HG02588 (cell line): ENCODE measurements around the gene PRSS57.

Source experiments
- ATAC-seq: cut with Tn5 transposase; IDR thresholded peaks from one replicate; pipeline ENCODE4 v1.9.1; 2021; ENCODE audit warnings: mild to moderate bottlenecking, moderate library complexity; ENCODE audit not compliant: unreplicated experiment

PRSS57 gene

DNA sequence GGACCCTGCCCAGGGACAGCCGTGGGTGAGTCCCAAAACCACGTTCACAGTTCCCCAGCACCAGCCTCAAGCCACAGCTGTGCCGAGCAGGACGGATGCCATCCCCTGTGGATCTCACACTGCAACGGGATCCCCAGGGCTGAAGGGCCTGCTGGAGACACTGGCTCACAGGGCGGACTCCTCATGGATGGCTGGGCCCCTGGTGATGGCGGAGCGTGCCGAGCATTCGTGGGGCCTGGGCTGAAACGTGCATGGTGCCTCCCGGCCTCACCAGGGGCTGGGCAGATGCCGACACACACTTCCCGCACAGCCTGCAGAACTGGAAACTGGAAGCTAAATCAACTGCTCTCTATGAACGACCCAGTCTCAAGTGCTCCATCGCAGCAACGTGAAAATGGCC is 41.8 kb downstream of the PRSS57 start:
- ATAC-seq = no peak

DNA sequence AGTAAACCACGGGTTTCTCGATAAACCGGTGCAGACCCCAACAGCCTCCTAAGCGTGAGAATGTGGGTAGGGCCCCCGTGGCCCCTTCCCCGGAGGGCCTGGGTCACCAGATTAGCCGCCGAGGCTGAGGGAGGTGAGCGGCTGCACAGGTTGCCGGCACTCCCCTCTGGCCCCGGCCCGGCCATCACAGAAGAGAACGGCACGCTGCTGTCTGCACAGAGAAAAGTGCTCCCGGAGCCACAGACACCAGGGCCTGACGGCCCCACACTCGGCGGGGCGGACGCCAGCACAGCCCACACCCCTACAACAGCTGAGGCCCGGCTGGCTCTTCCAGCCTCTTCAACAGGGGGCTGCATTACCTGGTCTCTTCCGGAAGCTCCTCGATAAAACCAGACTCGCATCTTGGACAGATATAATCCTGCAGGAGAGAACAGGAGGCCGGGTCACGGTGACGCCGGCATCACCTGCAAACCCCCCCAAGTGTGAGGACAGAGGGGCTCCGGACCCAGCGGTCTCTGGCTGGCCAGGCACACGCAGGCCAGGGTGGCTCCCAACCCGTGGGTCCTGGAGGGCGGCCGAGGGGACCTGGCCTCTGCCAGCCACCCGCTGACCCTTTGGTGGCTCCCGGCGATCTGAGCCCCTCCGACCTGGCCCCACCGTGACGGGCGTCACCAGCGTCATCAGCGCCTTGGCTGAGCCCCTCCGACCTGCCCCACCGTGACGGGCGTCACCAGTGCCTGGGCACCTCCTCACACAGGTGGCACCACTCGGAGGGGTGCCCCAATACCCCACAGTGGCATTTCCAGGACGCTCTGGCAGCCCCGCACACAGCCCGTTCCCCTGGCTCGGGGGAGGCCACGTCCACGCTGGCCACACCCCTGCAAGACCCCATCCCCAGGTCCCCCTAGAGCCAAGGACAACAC is 42.5 kb downstream of the PRSS57 start:
- no peak for ATAC-seq

DNA sequence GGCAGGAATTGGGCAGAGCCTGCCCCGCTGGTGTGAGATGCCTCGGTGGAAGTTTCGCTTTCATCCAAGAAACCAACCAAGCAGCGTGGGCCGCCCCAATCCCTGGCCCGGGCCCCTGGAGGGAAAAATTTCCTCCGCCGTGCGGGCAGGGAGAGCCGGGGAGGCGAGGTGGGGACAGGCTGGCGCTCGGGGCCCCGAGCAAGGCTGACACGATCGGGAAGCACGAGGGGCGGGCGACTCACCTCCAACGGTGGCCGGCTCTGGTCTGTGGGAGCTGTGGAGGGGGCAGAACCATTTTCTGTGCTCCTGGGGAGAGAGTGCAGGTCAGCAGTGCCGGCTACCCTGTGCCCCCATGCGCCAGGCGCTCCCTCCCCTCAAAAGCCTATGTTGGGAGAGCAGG is 43.3 kb downstream of the PRSS57 start:
- no peak for ATAC-seq

DNA sequence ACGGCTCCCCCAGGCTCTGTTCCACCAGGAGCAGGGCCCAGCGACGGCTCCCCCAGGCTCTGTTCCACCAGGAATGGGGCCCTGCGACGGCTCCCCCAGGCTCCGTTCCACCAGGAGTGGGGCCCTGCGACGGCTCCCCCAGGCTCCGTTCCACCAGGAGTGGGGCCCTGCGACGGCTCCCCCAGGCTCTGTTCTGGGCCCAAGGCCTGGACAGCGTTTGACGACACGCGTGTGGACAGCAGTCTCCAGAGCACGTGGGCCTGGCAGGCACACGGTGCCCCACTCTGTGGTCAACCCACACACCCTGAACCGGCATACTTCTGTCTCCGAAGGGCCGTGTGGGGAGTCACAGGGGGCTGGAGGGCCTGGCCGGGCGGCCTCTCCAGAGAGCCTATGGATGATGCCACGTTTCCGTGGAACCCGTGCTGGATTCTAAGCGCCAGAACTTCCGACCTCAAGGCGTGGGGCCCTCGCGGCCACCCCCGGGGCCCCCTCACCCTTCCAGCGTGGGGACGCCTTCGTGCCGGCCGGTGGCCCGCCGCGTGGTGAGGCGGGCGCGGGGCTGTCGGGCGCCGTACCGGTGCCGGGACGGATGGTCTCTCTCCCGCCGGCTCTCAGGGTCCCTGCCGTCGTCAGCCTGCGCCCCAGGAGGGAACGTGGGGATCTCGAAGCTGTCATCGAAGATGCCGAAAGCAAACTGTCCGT is 44.0 kb downstream of the PRSS57 start:
- ATAC-seq = no peak

DNA sequence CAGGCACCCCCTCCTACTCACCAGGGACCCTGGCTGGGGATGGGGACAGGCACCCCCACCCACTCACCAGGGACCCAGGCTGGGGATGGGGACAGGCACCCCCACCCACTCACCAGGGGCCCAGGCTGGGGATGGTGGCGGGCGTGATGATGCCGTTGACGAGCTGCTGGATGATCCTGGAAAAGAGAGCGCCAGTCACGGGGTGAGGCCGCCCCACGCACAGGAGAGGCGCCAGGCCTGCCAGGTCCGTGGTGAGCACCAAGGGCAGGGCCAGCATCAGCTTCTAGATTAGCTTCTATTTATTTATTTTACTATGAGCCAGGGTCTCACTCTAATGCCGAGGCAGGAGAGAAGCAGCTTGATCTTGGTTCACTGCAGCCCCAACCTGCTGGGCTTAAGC is 45.1 kb downstream of the PRSS57 start:
- no peak for ATAC-seq

DNA sequence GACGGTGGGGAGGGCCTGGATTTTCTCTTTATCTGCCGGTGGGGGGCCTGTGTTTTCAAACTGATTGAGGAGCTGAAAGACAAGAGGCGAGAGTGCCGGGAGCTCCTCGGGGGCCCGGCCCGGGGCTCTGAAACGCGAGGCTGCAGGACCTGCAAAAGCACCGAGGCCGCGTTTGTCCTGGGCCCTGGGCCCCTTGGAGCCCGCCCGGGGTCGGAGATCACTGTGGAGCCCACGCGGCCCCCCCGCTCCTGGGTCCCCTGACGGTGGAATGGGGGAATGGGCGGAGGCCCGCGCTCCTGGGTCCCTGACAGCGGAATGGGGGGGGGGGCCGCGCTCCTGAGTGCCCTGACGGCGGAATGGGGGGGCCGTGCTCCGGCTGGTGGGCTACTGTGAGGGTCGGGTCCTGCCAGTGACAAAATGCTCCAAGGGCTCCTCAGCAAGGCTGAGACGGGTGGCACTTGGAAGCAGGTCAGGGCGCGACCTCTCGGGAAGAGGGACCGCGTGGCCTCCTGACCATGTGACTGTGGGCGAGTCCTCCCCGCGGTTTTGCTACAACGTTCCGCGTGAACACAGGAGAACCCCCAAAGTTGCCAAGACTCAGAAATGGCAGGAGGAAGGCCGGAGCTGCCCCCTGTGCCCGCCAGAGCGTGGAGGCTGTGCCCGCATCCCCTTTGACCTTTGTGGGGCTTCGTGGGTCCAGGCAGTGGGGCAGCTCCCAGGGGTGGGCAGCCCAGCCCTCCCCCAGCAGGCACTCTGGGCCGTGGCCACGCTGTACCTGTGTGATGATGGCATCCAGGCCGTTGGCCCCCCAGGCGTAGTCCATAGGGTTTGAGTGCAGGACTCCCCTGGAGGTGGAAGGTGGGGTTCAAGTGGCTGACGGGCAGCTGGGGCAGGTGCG is 46.1 kb downstream of the PRSS57 start:
- no peak for ATAC-seq

DNA sequence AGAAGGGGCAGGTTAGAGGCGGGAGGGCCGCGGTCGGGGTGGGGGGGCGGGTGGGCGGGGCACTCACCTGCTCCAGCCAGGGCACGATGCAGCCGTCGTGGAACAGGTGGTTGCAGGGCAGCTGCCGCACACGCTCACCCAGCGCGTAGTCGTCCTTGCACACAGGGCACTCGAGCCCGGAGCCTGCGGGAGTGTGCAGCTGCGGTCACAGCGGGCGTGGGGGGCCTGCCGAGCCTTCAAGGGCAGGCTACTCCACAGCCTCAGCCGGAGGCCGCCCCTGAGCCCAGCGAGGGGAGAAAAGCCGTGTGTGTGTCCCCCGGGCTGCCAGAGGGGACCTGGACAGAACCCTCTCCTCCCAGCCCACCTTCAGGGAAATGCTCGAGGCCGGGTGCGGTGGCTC is 46.9 kb downstream of the PRSS57 start:
- no peak for ATAC-seq

DNA sequence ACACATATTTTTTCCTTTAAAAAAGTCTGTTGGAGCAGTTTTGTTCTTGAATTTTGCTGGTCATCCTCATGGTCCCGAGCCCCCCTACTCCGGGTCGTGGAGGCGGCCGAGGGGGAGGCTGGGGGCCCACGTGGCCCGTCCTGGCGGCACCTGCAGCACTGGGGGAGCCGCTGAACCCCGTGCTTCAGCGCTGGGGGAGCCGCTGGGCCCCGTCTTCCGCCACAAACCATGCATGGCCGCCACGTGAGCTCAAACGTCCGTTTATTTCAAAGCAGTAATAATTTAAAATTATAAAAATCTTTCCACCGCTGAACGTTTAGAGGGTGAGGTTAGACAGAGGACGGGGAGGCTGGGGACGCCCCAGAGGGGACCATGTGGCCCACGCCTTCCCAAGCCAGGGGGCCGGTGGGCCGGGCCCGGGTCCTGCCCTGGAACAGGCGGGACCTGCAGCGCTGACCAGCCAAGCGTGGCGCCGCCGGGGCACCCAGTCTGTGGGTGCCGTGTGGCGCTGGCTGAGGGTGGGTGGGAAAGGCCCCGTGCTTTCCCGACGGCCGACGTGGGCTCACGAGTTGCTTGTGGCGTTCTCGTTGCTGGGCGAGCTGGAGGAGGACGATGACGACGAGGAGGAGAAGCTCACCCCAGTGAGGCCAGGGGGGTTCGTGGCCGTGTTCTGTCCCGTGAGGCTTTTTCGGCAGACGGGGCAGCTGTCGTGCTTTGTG is 47.5 kb downstream of the PRSS57 start:
- no peak for ATAC-seq

DNA sequence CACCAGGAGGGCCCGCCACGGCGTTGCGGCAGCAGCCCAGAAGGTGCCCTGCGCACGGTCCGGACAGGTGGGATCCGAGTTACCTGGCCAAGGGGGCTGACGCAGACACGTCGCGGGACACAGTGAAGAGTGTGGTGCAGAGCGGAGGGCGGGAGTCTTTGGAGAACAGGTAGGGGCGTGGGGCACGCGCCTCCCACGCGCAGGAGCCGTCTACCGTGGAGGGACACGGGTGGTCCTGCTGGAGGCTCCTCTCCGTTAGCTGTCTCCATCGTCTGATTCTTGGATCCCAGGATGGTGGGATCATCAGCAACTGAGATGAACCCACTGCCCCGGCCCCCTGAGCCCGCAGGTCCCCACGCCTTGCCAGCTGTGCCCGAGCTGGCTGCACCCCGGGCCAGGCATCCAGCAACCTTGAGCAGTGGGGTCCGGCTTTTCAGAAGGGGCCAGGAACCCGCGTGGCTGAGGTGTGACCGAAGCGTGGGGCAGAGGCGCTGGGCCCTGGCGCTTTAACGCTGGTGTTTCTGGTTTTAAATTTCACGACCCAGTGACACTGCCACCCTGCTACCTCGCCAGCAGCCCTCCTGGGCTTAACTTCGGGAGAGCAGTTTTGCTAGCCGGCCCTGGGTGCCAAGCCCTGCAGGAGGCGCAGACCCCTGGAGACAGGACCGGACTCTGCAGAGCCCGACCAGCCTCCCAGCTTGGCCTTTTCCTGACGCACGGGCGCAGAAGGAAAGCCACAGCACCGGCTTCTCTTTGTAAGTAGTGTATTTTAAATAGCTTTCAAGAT is 48.3 kb downstream of the PRSS57 start:
- no peak for ATAC-seq

DNA sequence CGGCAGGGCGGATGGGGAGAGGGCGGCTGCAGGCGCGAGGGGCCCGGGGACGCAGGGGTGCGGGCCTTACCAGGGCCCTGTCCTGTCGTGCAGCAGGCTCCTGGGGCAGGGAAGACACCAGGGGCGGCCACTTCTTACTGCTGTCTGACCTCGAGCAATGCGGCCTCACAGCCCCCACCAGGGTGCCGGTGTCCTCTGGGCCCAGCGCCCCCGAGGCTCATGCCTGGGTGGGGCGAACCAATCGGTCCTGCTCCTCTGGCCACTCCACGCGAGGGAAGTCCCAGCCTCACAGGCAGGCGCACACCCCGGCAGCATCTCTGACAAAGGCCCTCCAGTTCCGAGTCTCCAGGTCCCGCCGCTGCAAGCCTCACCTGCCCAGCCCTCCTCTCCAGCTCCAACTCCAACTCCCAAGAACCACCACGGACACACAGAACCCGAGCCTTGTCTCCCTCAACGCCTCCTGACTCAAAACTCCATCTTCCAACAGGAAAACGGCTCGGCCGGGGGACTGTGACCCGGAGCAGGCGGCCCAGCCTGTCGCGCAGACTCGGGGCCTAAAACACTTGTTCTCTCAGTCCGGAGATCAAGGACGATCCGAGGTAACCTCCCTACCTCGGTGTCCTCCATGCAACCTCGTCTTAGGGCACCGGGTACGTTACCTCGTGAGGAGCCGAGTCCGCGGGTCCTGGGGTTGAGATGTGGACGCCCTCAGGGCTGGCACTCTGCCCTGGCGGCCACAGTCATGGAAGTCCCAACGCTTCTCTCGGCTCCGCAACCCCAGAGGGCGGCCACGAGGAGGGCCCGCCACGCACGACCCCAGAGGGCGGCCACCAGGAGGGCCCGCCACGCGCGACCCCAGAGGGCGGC is 49.1 kb downstream of the PRSS57 start:
- ATAC-seq = no peak

DNA sequence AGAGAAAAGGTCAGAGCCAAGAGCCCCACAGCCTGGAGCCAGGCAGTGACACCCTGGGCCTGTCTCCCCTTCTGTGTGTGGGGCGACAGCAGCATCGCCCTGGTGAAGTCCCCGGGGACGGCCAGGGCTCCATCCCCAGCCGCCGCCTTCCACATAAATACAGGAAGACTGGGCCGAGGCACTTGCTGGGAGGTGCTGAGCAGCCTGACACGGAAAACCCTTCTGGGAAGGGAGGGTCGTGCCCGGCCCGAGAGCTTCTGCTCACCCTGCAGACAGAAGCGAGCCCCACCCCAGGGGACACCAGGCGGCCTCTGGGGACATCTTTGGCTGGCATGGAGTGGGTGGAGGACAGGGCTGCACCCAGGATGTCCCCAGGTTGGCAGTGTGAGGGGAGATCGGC is 50.5 kb downstream of the PRSS57 start:
- ATAC-seq = no peak

DNA sequence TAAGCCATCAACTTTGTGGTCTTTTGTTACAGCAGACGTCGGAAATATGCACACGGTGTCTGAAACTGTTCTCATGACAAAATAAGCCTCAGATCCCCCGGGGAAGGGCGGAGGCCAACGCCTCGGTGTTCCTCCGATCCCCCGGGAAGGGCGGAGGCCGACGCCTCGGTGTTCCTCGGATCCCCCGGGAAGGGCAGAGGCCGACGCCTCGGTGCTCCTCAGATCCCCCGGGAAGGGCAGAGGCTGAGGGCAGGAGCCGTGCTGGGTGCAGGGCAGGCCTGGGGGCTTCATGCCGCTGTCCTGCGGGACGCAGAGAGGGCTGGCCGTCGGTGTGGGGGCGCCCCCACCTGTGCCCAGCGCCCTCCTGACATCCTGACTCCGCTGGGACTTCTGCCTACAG is 50.9 kb downstream of the PRSS57 start:
- no peak for ATAC-seq

DNA sequence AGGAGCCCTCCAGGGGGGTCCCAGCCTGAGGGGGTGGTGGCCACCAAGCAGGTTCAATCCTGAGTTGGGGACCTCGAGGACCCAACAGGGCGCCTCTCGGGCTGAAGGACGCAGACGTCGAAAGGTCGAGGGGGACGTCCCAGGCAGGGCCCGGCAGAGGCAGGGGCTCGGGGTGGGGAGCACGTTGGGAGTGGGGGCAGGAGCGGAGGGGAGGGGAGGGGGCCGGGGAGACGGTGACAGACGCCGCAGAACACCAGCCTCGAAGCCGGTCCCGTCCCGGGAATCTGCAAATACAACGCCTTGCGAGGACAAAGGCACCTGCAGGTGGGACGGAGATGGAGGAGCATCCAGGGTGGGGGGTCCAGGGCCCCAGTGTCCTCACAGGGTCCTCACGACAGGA is 51.5 kb downstream of the PRSS57 start:
- no peak for ATAC-seq

DNA sequence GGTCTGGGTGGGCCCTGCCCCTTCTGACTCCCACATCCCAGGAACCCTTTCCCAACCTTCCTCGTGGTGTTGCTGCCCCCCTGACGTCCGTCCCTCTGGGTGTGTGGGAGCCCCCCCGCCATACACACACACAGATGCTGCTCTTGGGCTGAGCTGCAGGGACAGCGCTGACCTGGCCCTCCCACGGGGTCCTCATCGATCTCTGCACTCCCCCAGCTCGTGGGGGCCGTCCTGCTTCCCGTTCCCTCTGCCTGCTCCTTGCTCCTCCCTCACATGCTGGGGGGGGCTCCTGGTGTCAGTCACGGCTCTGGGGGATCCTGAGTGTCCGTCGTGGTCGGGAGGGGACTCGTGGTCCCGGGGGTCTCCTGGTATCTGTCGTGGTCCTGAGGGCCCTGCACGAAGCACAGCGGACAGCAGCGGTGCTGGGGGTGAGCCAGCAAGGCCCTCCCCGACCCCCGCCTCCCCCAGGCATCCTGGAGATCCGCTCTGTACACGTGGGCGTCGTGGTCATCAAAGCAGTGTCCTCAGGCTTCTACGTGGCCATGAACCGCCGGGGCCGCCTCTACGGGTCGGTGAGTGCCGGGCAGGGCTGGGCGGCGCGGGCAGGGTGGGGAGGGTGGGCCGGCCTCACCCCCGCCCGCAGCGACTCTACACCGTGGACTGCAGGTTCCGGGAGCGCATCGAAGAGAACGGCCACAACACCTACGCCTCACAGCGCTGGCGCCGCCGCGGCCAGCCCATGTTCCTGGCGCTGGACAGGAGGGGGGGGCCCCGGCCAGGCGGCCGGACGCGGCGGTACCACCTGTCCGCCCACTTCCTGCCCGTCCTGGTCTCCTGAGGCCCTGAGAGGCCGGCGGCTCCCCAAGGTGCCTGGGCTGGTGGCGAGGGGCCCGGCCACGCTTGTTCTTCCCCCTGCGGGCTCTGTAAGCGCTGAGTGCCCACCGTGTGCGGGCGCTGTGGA is 52.2 kb downstream of the PRSS57 start:
- ATAC-seq = no peak

DNA sequence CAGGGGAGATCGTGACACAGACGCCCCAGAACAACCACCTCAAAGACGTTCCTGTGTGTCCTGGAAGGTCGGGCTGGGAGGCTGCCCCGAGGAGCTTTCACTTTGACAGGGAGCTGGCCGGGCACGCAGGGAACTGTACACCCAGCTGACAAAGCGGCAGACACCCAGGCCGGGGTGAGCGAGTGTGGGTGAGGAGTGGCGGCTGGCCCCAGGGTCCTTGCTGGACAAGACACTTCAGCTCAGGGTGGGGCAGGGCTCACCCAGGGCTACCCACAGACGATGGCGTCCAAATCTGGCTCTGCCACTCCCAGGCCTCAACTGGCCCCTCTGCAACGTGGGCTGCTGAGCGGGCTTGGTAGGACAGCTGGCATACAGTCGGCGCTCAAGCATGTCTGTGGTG is 53.5 kb downstream of the PRSS57 start:
- ATAC-seq = no peak

DNA sequence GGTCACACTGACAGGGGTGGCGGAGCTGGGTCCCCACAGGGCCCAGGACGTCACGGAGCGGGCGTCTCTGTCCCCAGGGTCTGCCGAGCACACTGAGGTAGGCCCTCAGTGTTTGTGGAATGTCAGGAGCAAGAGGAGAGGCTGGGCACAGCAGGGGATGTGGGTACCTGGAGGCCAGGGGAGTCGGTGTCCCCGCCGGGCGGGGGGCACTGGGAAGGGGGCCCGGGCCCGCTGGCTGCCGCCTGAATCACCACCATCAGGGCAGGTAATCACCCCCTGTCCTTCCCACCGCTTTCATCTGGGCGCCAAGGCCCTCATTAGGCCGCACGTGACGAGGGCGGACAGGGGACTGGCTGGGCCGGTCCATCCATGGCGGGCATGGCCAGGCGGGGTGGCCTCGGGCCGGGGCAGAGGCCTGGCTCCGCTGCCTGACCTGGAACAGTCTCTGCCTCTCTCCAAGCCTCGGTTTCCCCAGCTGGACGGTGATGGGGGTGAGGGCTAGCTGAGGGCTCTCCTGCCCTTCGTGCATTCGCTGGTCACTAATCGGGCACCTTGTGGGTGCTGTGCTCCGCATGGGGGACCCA is 54.6 kb downstream of the PRSS57 start:
- ATAC-seq = no peak

DNA sequence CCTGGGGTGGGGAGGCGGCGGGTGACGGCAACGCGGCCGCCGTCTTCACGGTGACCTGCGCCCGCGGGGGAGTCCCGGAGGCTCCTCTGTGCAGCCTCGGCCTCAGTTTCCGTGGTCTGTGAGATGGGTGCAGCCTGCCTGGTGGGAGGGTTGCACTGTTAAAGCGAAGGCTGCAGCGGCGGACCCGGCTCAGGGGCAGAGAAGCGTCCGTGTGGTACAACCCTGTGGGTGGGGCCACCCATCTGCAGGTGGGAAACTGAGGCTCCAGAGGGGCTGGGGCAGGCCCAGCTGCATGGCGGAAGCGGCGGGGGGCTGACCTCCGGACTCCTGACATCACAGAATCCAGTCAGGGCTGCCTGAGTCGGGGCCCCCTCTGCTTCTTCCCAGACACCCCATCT is 55.1 kb downstream of the PRSS57 start:
- no peak for ATAC-seq
